Measurements from ENCODE around the gene KRTAP6-3.

DNA sequence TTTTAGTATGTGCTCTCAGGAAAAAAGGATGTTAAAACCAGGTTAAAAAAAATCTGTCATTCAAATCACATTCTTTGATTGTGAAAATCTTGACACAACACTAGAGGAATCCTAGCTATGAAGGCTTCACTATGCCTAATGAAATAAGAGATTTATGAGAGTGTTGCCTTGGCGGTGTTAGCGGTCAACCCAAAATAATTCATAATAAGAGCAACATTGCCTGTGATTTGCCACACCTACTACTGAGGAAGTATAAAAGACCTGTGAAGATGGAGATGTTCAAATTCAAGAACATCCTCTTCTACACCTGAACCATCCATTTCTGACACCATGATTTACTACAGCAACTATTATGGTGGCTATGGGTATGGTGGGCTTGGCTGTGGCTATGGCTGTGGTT lies 23.9 kb downstream of the KRTAP6-3 start, which contains the start of gene KRTAP20-1:
- no peak for TF ChIP-seq ZNF70 (CRISPR knock-in tag; IDR thresholded peaks at IDR 0.05)
- TF ChIP-seq, protein P1, sequence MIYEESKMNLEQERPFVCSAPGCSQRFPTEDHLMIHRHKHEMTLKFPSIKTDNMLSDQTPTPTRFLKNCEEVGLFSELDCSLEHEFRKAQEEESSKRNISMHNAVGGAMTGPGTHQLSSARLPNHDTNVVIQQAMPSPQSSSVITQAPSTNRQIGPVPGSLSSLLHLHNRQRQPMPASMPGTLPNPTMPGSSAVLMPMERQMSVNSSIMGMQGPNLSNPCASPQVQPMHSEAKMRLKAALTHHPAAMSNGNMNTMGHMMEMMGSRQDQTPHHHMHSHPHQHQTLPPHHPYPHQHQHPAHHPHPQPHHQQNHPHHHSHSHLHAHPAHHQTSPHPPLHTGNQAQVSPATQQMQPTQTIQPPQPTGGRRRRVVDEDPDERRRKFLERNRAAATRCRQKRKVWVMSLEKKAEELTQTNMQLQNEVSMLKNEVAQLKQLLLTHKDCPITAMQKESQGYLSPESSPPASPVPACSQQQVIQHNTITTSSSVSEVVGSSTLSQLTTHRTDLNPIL (CRISPR knock-in tag; IDR thresholded peaks at IDR 0.05; ENCODE audit: low read depth) = no peak
- TF ChIP-seq ZNF8 (CRISPR knock-in tag; IDR thresholded peaks at IDR 0.05) = no peak
- TF ChIP-seq PPARA (CRISPR knock-in tag; IDR thresholded peaks at IDR 0.05; ENCODE audit: borderline replicate concordance) = no peak
- TF ChIP-seq ARNTL (CRISPR knock-in tag; IDR thresholded peaks at IDR 0.05; ENCODE audit: borderline replicate concordance, low read depth) = no peak
